HG02981 (cell line): ENCODE results near the gene LHPP.

Experiments
- ATAC-seq: cut with Tn5 transposase; IDR thresholded peaks from one replicate; pipeline ENCODE4 v1.9.1; 2021; ENCODE audit warnings: mild to moderate bottlenecking, moderate library complexity; ENCODE audit not compliant: unreplicated experiment

The LHPP gene

DNA sequence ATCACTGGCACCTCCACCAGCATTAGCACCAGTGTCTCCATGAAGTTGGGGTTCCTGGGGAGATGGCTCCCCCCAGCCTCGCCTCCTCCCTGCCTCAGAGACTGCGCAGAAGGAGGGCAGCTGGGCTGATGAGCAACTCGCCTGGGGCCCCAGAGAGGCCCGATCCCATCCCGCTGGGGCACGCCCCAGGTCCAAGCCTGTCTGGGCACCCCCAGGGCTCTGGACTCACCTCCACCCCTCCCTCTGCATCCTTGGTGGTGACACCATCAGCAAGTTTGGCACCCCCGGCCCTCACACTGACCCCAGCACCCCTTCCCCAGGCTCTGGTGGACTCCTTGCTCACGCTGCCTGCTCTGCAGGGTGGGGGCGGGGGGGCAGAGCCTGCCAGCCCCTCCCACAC, 89.5 kb downstream of the LHPP start:
- no peak for ATAC-seq

DNA sequence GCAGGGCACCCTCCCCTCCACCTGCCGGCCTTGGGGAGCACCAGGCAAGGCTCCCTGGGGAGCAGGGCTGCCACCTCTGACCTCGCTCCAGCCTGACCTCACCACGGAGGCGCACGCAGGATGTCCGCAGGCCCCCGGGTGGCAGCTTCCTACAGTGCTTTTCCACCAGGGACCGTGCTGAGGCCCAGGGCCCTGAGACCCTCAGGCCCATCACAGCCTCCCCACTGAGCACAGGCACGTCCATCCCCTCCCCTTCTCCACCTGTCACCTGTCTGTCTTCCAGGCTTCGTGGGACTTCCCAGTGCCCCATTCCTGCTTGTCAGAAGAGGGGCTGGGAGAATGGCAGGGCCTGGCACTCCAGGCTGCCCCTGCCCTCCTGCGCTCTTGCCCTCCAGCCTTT, 90.1 kb downstream of the LHPP start:
- no peak for ATAC-seq

DNA sequence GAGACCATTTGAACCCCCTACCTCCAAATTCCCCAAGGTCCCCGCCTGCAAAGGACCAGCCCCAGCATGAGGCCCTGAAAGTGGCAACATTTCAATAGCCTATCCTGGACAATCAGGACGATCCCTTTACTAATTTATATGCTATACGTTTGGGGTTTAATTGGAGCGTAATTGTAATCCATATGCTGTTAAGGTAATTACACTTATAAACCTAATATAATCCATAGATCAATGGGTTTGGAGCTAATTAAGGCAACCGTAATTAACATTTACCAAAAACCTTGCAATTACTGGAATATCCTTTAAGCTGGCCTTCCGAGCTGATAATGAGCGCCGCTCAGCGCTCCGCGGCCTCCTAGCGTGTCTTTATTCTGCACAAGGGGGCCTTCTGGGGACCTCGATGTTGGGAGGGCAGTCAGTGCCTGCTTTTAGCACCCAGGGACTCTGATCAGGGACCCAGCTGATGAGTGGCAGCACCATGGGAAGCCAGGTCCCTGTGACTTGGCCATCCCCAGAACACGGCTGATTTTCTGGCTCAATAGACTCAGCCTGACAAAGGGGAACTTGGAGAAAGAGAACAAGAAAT, 91.2 kb downstream of the LHPP start:
- no peak for ATAC-seq

DNA sequence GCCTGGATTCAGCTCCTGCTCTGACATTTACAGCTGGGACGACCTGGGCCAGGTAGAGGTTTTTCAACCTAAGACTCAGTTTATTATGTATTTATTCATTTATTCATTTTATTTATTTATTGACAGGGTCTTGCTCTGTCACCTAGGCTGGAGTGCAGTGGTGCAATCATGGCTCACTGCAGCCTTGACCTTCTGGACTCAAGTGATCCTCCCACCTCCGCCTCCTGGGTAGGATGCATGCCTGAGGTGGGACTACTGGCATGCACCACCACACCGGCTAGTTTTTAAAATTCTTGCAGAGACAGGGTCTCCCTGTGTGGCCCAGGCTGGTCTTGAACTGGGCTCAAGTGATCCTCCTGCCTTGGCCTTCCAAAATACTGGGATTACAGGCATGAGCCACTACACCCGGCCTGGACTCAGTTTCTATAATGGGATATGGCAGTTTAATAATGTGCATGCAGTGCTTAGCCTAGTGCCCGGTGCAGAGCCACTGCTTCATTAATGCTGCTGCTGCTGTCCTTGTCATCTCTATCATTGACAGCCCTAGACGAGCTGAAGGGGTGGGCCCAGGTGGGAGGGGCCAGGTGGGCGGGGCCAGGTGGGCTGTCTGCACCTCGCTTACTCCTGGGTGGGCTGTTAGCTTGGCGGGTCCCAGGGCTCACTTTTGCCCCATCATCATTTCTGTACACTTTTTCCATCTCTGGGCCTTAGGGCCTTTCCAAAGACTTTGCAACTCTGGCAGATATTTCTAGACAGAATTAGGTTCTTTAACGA, 92.6 kb downstream of the LHPP start:
- no peak for ATAC-seq

DNA sequence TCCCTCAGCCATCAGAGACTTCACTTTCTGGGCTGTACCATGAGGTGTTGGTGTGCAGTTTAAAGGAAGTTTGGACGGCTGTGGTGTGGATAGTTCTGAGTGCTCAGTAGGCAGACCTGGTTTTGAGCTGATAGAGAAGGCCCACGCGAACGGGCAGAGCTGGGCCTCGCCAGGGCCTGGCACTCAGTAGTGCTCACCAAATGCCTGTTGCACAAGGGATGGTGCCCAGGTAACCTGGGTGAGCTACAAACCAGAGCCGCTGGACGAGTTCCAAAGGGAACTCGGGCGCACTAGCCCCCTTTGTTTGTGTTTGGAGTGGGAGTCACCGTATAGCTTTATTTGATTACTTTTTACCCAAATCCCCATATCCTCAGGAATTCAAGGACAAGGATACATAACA, 95.5 kb downstream of the LHPP start:
- no peak for ATAC-seq

DNA sequence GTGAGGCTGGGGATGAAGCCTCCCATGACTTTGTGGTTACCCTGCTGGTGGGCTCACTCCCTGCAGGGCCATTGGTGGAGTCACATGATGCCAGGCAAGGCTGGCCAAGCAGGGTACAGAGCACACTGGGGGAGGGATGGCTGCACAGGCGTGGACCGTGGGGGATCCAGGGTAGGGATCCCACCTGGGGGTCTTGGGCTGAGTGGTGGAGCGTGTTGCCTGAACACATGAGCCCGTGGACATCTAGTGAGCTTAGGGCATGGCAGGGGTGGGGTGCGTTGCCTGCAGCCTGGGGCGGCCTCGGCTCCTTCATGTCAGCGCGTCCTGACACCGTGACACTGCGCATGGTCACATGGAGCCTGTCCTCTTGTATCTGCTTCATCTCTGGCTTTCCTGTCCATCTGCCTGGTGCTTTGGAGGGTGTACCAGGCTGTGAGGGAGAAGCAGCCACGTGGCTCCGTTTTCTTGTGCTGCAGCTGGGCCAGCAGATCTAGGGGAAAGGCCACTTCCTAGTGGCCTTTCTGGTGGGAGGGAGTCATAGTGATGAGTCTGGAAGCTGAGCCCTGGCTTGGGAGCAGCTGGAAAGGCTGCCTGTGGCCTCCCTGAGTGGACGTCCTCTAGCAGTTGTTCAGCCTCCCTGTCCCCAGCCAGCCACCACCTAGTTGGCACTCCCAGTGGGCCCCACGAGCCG, 96.2 kb downstream of the LHPP start:
- ATAC-seq = no peak

DNA sequence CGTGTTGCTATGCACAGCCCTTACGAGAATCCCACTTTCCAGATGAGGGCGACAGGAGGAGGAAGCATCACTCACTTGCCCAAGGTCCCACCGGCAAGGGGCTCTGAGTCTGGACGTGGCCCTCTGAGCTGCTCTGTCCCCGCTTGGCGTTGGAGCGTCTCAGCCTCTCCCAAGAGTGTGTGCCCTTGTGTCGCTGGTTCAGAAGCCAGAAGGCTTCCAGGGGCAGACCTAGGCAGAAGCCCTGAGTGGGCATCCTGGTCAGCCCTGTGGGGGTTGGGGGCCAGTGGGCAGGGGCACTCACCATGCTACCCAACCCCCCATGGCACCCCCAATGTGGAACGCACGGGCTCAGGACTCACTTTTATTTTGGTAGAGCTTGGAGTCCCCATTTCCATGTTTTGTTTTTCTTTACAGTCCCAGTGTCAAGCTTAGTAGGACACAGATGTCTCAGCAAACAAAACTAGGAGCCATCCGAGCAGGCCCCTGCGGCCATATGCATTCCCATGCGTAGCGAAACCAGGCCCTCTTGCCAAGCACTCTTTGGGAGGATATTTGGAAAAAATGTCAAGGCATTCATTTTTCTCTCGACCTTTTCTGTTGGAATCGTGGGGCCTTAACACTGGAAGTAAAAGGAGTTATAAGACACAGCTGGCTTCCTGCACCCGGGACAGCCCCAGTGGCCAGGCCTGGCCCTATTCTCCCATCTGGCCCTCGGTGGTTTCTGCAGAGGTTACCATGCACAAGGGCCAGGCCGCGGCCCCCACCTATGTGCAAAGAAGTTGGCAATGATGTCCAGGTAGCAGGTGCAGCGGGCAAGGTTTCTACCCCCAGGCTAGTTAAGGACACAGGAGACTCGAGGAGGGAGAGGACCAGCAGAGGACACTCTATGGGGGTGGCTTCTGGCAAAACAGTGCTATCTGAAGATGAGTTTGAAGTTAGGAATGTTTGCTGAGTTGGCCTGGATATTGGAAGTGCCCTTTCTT, 97.0 kb downstream of the LHPP start:
- ATAC-seq = no peak

DNA sequence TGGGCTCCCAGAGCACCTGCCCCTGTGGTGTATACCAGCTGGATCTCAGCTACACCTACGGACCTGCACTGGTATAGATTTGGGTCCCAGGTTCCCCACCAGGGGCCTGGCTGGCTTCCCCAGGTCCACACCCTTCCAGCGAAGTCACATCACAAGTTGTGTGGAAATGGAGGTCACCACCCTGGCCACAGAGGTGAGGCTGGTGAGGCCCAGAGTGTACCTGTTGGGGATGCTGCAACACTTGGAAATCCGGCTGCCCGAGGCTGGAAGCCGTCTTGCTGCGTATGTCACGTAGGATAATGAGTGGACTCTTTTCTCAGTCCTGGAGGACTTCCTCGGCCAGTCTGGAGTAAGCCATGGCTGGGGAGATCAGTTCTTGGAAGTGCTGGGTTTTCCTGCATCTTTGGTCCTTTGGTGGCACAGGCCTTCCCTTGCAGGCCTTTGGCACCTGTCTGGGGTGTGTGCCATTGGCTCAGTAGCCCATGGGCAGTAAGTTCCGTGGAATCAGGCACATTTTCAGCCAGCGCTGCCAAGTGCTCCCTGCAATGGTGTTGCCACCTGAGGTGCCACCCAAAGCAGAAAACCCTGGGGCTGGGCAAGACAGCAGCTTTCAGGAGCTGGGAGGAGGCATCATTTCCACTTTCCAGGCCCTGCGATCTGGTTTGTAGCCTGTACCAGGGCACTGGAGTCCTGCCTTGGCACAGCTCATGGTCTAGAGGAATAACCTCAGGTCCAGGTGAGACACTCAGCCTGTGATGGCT, 97.9 kb downstream of the LHPP start:
- no peak for ATAC-seq

DNA sequence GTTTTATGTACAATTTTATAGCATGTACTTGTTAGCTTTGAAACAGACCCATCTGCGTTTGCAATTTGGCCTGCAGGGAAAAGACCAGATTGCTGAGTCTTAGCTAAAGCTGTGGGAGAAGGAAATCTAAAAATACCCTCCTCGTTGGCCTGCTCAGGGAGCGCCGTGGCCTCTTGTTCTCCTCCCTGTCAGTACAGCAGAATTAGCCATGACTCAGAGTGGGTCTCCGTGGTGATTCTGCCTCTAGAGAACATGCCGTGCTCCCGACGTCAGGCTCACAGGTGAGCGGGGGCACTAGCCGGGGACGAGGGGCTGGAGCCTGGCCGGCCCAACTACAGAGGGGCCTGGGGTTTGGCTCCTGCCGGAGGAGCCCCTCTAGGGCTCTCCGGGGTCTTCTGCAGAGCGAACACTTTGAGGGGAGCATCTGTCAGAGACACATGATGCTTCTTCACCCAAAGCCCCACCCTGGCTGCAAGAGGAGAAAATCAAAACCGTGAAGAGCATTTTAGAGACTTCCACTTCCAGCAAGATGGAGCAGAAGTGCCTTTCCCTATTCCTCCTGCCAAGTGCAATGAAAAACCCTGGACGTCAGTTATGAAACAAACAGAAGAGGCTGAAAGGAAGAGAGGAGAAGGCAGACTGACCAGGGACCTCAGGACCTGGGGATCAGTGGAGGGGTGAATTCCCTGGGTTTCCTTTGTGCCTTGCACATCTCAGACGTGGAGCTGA, 98.9 kb downstream of the LHPP start:
- ATAC-seq = no peak

DNA sequence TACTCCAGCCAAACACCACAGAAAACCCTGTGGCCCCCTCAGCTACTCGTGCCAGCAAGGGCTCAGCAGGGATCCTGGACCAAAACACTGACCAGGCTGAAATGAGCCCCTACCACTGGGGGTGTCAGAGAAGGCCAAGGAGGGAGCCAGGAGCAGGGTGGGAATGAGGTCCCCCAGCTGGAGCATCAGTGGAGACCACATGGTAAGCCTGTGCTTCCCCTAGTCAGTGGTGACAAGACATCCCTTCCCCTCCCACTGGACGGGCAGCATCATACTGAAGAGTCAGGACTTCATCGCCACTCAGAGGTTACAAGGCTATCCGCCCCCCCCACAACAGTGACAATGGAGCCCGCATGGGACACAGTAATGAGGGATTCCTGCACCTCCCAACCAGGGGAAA, 99.6 kb downstream of the LHPP start:
- no peak for ATAC-seq

DNA sequence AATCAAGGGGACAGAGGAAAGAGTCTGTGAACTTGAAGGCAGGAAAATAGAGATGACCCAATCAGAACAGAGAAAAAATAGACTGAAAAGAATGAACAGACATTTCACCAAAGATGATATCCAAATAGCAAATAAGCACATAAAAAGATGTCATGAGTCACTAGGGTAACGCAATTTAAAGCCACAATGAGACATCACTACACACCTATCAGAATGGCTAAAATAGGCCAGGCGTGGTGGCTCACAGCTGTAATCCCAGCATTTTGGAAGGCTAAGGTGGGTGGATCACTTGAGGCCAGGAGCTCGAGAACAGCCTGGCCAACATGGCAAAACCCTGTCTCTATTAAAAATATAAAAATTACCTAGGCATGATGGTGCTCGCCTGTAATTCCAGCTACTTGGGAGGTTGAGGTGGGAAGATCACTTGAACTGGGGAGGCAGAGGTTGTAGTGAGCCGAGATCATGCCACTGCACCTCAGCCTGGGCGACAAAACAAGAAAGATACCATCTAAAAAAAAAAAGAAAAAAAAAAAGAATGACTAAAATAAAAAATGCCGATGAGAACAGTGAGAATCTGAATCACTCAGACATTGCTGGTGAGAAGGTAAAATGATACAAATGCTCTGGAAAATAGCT, 100.9 kb downstream of the LHPP start:
- ATAC-seq = no peak

DNA sequence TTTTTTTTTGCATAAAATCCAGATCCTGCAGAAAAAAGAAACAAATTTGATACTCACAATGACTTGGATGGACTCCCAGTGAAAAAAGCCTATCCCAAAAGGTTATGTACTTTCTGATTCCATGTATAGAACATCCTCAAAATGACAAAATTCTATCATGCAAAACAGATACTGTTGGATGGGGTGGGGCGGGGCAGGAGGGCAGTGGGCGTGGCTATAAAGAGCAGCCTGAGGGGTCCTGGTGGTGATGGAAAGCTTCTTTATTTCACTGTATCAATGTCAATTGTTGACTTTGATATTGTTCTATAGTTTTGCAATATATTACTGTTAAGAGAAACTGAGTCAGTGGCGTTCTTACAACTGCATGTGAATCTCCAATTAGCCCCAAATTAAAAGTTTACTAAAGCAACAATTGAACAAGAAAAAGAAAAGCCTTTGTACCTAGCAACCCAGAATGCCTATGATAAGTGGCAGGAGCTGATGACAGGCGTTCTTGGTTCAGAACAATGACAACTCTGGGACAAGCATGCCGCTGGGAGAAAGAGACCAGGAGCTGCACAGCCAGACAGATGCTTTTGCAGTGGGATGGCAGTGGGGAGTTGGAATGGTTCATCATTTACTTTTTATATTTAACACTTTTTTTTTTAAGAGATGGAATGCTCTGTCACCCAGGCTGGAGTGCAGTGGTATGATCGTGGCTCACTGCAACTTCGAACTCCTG, 101.9 kb downstream of the LHPP start:
- ATAC-seq = no peak

DNA sequence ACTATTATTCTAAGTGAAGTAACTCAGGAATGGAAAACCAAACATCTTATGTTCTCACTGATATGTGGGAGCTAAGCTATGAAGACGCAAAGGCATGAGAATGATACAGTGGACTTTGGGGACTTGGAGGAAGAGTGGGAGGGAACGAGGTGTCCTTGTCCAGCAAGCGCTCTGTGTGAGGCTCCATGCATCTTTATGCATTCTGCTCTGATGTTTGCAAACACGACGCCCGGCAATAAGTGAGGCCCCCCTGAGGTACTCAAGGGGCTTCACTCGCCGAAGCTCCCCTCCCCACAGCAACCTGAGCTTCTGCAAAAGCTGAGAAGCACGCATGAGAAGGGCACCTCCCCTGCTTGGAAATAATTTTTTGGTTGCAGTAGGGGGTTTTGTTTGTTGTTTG, 103.3 kb downstream of the LHPP start:
- ATAC-seq = no peak

DNA sequence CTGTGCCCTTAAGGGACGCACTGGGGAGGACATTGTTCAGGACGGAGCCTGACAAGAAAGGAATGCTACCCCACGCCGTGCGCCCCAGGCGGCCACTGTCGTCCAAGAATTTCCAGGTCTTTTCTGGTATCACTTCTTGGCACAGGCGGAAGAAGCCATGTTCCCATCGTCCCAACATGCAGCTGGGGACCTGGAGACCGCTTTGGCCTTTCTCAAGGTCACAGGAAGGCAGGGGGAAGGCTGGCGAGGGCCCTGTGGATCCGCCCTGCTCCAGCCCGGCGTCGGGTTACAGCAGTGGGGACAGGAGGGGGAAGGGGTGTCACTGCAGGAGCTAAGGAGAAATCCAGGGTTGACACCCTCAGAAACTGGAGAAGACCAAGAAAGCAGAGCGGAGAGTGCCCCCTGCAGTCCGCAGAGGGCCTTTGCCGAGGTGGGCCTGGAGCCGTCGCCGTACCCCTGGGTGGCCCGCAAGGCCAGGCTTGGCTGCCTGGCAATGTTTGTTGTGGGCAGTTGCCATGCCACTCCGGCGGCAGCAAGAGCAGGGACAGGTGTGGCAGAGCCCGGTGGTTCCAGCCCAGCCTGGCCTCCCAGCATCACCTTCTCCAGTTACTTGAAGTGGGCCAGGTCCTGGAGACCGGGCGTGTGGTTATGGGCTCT, 104.1 kb downstream of the LHPP start:
- ATAC-seq = no peak

DNA sequence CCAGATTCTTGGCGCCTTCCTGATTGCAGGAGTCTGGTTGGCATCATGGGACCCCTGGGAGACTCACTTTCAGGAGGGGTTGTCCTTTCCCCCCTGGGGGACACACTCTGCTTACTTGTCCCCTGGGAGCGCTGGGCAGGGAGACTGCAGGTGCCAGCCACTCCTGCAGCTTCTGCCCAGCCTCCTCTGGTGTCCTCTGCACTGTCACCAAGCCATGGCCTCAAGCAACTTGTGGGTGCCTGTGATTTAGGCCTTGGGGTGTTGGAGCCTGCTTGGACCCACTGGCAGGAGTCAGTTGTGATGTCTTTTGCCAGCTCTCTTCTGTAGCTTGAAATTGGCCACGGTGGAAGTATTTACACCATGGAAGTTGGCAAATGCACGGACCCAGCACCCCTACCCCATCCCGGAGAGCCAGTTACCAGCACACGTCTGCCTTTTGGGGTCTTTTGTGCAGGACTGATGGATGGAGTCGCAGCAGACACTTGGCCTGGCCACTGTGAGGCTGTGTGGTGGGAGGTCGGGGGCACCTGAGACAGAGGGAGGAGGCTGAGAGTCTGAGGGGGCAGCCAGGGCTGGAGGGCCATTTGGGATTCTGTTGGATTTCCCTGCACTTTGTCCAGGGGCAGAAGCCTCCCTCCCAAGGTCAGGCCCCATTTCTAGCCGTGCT, 104.7 kb downstream of the LHPP start:
- ATAC-seq = no peak

DNA sequence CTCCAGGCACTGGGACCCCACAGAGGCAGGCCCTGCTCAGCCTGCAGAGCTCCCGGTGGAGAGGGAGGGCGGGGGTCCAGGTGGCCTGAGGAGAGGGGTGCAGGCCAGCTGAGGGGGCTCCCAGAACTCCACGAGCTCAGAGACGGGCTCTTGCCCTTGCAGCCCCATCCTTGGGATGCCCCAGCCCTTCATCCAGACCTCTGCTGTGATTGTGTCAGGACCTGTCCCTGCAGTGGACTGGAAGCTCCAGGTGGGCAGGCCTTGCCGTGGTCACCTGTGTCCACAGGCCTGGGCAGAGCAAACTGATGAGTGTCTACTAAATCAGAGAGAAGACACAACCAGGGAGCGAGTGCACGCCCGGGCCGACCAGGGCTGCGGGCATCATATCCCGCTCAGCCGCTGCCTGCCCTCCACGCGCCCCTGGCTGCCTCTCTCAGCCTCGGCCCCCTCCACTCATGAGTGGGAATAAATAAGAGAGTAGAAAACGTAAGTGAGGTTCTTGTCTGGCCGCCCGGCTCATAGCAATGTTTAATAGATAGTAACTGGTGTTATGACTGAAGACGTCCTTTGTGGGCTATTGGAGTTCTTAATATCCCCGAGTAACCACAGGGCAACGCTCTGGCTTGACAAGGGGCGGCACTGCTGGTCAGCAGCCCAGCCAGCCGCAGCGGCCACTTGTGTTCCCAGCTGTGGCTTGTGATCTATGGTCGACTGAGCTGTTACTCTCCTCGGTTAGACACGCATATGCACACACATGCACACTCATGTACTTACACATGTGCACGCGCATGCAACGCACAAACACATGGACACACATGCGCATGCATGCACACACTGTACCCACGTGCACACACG, 105.6 kb downstream of the LHPP start:
- no peak for ATAC-seq

DNA sequence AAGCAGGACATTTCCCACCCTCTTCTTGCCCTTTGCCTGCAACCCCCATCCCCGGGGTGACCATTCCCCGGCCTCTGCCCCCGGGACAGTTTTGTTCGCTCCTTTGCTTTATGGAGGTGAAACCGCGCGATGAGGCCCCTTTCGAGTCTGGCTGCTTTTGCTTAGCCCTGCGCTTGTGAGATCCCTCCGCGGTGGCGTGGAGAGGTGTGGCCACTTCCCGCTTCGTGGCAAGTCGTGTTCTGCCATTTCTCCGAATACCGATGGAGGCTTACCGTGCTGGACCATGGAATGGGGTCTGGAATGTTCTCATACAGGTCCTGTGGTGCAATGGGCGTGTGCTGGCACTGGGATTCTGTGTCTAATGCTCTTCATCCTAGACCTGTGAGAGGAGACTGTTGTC, 106.7 kb downstream of the LHPP start:
- no peak for ATAC-seq
